ENCODE data around the gene GGT5.
"Not testable (repeated sequence)": the region's sequence is repeated elsewhere in the genome, so short reads cannot be mapped to it uniquely, and the experiment has no call there.

GGT5 gene

DNA sequence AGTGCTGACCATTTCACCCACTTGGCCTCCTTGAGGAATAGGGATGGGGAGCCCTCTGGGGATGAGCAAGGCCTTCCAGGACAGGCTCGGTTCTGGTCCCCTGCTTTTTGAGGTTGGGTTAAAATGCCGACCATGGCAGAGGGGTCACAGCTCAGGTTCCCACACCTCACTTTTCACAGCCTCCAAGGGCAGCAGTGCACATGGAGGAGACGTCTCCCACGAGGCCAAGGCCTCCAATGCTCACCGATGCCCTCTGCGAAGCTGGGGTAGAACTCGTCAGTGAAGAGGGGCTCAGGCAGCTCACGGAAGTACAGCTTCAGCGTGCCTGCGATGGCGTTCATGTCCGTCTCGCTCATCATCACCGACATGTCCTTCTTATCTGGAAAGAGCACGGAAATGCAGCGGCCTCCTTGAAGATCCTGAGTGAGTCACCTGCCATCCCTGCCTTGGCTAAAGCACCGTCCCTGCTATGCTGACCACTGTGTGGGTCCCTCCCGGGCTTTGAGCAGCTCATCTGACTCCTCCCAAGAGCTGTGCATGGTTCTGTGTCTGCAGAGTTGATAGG is 17.4 kb upstream of the GGT5 start:
- DNase-seq (ENCODE audit: low read depth), result not testable (repeated sequence)

DNA sequence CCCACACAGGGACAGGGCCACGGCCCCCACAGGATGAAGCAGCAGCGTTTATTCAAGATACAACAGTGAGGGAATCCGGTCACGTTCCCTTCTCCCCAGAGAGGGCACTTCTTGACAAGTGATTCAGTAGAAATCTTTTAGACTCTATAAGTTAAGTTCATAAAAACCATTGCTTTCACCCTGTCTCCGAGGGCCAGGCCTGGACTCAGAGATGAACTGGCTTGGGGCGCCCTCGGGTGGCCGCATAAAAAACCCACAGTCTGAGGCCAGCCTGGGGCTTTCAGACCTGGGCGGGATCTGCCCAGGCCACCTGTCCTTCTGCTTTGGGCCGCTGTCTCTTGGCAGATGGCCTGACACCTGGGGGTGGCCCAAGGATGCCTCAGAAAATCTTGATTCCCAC is 14.6 kb upstream of the GGT5 start:
- DNase-seq (ENCODE audit: low read depth), result peak; percentile 40

DNA sequence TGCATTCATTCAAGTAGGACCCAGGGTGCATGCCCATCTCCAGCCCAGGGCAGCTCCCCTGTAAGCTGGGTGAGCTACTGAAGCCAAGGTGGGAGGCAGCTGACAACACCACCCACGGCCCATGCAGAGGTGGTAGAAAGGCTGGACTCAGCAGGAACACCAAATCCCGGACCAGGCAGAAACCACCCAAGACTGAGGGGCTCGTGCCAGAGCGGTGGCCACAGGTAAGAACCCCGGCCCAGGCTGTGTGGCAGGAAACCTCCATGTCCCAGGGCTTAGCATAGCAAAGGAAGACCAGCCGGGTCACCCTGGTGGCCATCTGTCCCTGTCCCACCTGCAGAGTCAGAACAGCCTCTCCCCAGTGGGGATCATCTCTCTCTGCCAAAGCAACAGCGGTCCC is 11.9 kb upstream of the GGT5 start:
- DNase-seq (ENCODE audit: low read depth), result not testable (repeated sequence)

DNA sequence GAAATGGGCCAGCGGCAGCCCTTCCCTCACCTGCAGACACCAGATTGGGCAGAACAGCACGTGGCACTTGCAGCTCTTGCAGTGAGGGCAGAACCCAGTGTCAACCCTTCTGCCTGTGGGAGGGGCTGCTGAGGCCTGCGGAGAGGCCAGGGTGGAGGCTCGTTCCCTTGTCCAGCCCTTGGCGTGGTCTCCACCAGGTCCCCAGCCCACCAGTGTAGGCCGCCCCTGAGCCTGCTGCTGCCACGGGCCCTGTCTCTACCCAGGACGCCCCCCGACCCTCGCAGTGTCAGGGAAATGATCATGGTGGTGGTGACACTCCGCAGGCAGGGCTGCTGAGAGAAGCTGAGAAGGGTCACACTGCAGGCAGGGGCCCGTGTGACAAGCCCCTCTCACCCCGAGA is 11.3 kb upstream of the GGT5 start:
- not testable (repeated sequence) for DNase-seq (ENCODE audit: low read depth)

DNA sequence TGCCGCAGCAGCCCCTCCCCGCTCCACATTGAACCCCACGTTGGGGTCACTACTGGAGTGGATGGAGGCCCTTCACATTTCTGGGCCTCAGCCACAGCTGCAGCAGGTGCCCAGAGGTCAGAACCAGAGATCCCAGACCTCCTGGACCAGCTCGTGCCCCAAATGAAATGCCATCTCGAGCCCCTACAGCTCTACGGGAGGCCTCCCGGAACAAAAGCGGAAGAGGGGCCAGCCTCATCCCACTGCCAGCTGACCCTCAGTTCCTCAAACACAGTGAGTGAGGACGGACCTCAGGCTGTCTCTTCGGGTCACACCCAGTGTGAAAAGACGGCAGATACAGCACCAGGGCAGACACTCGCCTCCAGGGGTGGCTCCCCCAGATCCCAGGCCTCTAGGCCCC is 8.2 kb upstream of the GGT5 start:
- not testable (repeated sequence) for DNase-seq (ENCODE audit: low read depth)

DNA sequence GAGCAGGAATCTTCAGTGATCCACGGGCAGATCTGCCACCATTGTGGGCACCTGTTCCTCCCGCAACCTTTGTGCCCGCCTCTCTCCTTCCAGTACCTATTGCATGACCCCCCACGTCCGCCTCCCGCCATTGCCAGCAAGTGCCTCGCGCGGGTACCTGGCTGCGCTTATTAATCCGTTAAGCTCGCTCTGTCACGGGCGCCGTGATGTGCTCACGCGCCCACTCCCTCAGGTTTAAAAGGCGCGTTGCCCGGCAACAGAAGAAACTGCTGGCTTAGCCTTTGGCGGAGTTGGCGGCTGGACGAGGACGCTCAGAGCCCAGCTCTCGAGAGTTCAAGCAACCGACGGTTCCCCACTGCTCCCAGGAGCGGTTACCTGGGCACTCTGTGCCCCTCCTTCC is 6.4 kb upstream of the GGT5 start:
- DNase-seq (ENCODE audit: low read depth), result not testable (repeated sequence)

DNA sequence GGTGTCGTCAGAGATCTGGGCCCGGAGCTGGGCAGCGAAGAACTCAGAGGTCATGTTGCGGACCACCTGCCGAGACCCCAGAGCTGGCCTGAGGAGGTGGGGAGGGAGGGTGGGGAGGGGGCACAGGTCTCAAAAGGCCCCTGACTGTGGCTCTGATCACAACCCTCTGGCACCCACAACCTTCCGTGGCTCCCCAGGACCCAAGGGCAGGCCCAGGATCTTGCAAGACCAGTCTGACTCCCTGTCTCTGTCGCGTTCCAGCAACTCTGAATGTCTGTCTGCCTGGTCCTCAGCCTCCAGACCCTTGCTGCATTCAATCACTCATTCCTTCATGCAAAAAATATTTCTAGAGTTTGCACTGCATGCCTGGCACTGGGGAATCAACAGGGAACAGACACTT is 4.5 kb upstream of the GGT5 start:
- not testable (repeated sequence) for DNase-seq (ENCODE audit: low read depth)

DNA sequence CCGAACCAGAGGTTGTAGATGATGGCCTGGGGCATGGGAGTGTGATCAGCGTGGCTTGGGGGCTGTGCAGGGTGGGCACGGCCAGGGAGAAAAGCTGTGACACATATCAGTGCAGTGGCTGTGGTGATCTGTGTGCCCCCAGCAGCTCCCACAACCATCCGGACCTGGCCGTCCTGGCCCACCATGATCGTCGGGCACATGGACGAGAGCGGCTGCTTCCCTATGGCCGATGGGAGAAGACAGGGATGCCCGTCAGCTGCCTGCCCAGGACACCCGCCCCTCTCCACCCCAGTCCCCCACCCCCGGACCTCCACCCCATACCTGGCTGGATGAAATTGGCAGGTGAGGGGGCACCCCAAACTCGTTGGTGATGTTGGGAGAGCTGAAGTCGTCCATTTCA is 3.7 kb upstream of the GGT5 start:
- not testable (repeated sequence) for DNase-seq (ENCODE audit: low read depth)

DNA sequence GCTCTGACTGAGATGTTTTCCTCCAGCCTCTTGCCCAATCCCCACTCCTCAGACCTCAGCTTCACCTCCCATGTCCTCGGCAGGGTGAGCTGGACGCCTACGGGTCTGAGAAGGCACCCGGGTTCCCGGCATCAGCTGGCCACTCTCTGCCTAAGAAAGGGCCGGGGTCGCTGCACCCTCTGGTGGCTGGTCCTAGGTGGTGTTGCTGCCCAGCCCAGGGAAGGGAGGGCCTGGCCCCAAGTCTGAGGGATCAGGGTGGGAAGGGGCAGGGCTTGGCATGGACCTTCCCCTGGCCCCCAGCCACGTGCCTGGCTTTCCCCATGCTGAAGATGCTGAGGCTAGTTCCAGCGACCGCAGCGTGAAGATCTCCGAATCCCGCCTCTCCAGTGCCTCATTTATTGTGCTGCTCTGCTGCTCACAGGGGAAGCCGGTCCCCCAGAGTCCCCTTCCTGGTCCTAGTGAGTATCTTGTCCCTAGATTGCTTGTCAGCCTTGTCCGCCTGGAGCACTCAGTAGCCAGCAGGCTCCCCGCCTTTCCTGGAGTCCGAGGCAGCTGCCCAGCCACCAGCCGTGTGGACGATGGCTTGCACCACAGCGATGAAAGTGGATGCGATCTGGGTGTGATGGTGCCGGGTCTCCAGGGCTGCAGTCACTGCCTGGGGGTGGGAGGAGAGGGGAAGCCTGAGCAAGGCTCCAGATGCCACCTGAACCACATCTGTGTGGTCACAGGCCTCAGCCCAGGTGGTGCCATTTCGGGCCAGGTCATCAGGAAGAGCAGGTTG is 2.9 kb upstream of the GGT5 start:
- peak; percentile 26 for DNase-seq (ENCODE audit: low read depth)

DNA sequence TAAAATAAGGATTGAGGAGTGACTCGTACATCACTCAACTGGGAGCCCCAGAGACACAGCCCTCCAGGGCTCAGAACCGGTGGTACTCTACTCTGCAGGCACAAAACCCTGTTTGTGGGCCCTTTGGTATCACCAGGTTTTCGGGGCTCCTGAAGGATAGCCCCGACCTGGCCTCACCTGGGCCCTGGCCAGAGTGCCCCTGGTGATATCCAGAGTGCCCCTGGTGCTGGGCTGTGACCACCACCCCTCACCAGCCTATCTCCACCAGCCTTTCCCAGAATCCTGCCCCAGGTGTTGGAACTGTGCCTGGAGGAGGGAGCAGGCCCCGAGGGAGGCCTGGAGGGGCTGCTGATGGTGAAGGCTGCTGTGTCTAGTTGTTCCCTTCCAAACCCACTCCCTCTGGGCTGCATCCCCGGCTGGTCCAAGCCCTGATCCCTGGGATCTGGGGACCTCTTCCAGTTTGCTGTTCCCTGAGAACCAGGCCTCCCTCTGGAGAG is 2.2 kb upstream of the GGT5 start:
- DNase-seq (ENCODE audit: low read depth), result no peak

DNA sequence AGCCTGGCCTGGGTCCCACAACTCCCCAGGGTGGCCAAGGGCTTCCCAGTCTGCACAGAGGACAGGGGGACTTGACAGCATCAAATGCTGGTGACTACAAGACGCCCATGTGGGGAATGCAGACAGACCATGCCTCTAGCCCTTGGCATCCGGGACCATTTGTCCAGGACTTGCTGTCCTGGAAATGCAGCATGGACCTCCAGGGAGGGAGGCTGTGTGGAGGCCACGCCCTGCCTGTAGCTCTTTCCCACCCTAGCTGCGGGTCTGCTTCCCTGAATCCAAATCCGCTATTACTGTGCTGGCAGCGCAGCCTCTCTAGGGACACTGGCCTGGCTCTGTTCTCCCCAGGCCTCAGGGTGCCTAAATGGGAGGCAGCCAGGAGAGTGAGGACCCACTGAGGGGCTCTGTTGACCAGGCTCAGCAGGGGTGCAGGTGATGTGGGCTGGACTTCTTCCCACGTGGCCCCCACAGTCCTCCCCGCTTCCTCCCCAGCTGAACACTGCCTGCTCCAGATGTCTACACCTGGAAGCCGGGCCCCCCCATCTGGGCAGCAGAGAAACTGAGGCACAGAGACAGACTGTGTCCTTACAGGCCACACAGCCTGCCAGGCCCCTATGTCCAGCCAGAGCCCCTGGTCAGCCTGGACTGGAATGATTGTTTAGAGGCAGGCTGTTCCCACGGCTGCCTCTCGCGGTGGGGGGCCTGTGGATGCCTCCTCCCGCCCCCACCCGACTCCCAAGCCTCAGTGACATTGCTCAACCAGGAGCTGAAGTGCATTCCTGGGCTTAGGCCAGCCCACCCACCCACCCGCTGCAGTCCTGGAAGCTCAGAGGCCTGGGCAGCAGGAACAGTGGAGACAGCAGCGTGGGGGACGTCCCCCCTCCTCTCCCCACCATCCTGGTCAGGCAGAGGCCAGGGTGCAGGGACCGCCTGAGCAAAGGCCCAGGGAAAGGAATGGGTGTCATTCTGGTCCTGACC is 991 bp upstream of the GGT5 start:
- not testable (repeated sequence) for DNase-seq (ENCODE audit: low read depth)

DNA sequence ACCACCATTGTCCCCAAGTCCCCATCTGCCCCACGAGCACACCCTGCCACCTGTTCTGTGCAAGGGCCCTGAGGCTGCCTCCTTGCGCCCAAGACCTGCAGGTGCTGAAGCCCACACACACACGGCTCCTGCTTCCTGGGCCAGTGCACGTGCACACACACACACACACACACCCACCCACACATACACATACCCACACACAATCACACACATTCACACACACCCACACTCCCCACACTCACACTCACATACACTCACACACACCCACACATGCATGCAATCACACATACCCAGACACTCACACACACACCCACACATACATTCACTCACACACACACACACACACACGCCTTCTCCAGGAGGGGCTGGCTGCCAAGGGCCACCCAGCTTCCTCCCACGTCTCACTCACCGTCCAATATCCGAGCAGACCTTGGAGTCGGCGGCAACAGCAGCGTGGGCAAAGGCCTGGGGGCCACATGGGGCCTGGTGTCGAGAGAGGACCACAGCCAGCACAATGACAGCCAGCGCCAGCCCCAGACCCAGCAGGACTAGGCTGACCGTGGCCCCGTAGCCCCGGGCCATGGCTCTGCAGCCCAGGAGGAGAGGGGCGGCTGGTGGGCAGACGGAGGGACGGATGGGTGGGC is 616 bp downstream of the GGT5 start:
- DNase-seq (ENCODE audit: low read depth), result no peak

DNA sequence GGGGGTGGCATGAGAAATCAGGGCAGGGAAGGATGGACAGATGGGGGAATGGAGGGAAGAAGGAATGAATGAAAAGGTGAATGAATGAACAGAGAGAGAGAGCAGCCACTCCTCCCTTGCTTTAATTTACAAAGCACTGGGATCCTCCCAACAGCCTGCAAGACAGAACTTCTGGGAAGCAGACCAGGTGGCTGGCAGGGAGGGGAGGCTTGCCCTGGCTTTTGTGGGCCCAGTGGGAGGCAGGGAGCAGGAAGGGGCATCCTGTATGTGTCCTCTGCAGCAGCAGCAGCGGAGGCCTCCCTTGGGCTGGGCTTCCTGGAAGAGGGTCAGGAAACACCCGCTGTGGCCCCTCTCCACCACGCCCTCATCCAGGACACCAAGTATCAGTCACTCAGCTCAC is 1.5 kb downstream of the GGT5 start:
- not testable (repeated sequence) for DNase-seq (ENCODE audit: low read depth)

DNA sequence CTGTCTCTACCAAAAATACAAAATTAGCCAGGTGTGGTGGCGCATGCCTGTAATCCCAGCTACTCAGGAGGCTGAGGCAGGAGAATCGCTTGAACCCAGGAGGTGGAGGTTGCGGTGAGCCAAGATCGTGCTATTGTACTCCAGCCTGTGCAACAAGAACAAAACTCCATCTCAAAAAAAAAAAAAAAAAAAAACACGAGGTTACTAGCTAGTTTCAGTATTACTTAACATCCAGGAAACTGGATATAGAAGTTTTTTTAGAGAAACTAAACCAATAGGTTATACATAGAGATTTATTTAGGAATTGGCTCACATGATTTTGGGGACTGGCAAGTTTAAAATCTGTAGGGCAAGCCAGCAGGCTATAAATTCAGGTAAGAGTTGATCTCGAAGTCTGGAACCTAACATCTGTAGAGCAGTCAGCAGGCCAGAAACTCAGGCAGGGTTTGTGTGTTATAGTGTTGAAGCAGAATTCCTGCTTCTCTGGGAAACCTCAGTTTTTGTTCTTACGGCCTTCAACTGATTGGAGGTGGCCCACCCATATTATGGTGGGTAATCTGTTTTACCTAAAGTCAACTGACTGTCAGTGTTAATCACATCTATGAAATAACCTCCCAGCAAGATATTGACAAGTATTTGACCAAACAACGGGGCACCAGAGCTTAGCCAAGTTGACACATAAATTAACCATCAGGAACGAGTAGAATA is 3.7 kb downstream of the GGT5 start:
- not testable (repeated sequence) for DNase-seq (ENCODE audit: low read depth)

DNA sequence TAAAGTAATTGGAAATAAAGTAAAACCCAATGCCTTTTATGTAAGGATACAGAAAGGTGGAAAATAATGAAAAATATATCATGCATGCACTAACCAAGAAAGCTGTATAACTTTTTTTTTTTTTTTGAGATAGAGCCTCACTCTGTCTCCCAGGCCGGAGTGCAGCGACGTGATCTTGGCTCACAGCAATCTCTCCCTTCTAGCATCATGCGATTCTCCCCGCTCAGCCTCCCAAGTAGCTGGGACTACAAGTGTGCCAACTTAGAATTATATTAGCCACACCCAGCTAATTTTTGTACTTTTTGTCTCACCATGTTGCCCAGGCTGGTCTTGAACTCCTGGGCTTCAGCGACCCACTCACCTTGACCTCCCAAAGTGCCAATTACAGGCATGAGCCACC is 4.5 kb downstream of the GGT5 start:
- no peak for DNase-seq (ENCODE audit: low read depth)

DNA sequence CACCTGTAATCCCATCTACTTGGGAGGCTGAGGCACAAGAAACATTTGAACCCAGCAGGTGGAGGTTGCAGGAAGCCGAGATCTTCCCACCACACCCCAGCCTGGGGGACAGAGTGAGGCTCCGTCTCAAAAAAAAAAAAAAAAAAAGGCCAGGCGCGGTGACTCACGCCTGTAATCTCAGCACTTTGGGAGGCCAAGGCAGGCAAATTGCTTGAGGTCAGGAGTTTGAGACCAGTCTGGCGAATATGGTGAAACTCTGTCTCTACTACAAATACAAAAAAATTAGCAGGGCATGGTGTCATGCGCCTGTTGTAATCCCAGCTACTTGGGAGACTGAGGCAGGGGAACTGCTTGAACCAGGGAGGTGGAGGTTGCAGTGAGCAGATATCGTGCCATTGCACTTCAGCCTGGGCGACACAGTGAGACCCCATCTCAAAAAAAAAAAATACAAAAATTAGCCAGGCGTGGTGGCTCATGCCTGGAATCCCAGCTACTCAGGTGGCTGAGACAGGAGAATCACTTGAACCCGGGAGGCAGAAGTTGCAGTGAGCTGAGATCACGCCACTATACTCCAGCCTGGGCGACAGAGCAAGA is 6.7 kb downstream of the GGT5 start:
- DNase-seq (ENCODE audit: low read depth), result not testable (repeated sequence)

DNA sequence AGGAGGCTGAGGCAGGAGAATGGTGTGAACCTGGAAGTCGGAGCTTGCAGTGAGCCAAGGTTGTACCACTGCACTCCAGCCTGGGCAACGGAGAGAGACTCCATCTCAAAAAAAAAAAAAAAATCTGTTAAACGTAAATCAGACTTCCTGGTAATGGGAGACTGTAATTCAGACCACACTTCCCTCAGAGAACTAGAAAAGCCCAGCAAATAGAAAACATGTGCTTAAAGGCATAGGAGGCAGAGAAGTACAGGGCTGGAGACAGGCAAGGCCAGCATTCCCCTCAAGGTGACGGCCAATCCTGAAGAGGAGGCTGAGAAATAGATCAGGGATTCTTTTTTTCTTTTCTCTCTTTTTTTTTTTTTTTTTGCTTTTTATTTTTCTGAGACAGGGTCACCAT is 8.2 kb downstream of the GGT5 start:
- DNase-seq (ENCODE audit: low read depth), result no peak

DNA sequence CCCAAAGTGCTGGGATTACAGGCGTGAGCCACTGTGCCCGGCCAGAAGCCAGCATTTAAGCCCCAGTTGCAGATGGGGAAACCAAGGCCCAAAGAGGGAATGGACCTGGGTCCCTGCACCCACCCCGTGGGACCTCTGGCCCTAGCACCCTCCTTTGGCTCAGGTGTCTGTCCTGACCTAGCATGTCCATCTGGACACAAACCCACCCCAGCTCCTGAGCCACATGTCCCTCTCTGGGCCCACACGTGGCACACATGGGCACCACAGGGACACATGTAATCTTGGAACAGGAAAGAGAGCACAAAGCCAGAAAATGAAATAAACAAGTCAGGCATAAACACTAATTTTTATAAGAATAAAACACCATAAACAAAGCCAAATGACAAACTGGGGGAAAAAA is 9.6 kb downstream of the GGT5 start:
- no peak for DNase-seq (ENCODE audit: low read depth)

DNA sequence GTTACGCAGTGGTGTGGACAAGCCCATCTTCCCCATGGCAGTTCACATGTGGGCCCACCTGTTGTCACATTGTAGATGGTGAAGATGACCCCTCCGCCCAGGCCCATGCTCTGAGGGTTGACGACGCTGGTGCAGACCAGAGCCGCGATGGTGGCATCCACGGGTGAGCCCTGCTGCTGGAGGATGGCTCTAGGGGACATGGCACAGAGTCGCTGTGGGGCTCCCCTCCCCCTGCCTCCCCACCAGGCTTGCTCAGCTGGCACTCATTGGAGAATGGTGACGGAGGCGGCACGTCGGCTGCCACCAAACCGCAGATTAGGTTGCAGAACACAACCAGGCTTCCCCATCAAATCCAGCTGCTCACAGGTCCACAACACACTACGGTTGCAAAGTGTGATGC is 11.1 kb downstream of the GGT5 start:
- no peak for DNase-seq (ENCODE audit: low read depth)

DNA sequence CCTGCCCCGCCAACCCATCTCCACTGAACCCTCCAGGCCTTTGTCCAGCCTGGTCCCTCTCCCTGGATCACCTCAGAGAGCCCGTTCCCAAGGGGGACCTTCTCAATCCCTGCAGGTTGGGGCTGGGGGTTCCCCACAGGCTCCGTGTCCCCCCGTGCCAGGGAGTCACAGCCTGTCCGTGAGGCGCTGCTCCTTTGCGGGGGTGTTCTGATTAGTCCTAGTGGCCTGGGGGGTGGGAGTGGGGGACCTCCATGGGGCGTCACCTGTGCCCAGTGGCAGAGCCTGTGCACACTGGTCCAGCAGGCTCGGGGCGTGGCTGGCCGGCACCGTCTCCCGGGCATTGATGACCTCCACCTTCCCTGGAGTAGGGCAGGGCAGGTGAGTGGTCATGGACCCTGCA is 11.6 kb downstream of the GGT5 start:
- DNase-seq (ENCODE audit: low read depth), result no peak

DNA sequence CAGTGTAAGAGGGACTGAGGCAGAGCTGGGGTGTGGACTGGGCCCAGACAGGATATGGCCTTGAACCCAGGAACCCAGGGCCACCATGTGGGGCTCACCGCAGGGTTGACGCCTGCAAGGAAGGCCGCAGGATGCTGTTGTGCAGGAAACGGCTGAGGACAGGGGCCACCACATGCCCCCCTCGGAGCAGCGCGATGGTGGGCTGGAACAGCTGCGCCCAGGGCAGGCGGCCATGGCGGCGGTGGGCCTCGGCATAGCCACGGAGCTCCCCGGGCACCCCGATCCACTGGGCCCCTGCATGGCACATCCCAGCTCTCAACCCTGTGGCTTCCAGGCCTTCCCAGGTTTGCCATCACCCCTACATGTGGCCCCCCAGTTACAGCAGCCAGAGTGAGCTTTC is 12.2 kb downstream of the GGT5 start:
- no peak for DNase-seq (ENCODE audit: low read depth)
